ENCODE measurements around the gene ERV3-1. TPM values are rescaled to one million over a fixed set of nuclear protein-coding genes. Genes with fewer than 3 reads are reported as not detected.

Gene ERV3-1
- total and polyA plus RNA-seq, 2 experiments from 2014 or later = 15.3 to 26.8 TPM

DNA sequence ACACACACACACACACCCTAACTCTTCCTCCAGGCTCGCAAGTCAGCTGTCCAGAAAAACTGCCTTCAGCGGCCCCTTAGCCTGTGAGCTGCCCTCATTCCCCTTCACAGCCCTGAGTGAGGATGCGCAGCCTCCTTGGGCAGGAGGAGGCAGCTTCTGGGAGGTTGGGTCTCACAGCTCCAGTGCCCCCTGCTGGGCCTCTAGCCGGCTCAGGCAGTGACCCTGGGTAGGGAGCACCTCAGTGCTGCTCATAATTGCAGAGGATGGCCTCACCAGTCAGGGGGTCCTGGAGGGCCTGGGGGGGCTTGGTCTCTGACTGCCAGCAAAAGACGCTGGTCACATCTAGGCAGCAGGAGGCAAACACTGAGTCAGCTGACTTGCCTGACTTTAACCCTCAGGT is 59.7 kb downstream of the ERV3-1 start:
- ATAC-seq = peak; percentile 69
- H2AFZ ChIP-seq = peak overlapping the region; percentile 98
- peak overlapping the region; percentile 69 for H3K4me3 ChIP-seq
- no peaks in the 10 kb centered on the region for H3K79me2 ChIP-seq (replicated peaks; ENCODE audit: insufficient read depth)
- Mint-ChIP-seq H3K9me3 (no peaks in the 10 kb centered on the region), H3K4me1 (peaks cover 7% of the 10 kb centered on the region), H3K27me3 (ENCODE audit: insufficient read depth, low read depth, poor library complexity) (peaks cover 27% of the 10 kb centered on the region), H3K36me3 (ENCODE audit: low read depth) (no peaks in the 10 kb centered on the region), H3K4me3 (peak overlapping the region; percentile 74; the same call in 2 of the 3 replicates), H3K27ac (no peak overlapping the region)
- no peak overlapping the region for H3K27ac ChIP-seq (ENCODE audit: low read depth)
- H3F3A ChIP-seq (replicated peaks; ENCODE audit: low read depth) = no peaks in the 10 kb centered on the region
- no peaks in the 10 kb centered on the region for H3K4me1 ChIP-seq (ENCODE audit: insufficient read depth)
- H3K27me3 ChIP-seq (ENCODE audit: insufficient read depth) = peaks cover 35% of the 10 kb centered on the region
- peak; percentile 72 for DNase-seq (ENCODE audit: low spot score)
- peak overlapping the region; percentile 89 for H3K4me2 ChIP-seq
- H3K9me2 ChIP-seq (ENCODE audit: insufficient read depth) = no peaks in the 10 kb centered on the region
- TF ChIP-seq, protein P1, sequence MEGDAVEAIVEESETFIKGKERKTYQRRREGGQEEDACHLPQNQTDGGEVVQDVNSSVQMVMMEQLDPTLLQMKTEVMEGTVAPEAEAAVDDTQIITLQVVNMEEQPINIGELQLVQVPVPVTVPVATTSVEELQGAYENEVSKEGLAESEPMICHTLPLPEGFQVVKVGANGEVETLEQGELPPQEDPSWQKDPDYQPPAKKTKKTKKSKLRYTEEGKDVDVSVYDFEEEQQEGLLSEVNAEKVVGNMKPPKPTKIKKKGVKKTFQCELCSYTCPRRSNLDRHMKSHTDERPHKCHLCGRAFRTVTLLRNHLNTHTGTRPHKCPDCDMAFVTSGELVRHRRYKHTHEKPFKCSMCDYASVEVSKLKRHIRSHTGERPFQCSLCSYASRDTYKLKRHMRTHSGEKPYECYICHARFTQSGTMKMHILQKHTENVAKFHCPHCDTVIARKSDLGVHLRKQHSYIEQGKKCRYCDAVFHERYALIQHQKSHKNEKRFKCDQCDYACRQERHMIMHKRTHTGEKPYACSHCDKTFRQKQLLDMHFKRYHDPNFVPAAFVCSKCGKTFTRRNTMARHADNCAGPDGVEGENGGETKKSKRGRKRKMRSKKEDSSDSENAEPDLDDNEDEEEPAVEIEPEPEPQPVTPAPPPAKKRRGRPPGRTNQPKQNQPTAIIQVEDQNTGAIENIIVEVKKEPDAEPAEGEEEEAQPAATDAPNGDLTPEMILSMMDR (conservative IDR thresholded peaks at IDR 0.05; ENCODE audit: low read depth in 2 of 2) = peak; percentile 27 to 66; a peak in 2 of 4 replicates
- TF ChIP-seq POLR2AphosphoS5 (IDR thresholded peaks at IDR 0.05; ENCODE audit: low read depth) = no peak
- no peaks in the 10 kb centered on the region for H3K36me3 ChIP-seq (ENCODE audit: insufficient read depth)
- H4K20me1 ChIP-seq (replicated peaks; ENCODE audit: insufficient read depth) = no peaks in the 10 kb centered on the region

DNA sequence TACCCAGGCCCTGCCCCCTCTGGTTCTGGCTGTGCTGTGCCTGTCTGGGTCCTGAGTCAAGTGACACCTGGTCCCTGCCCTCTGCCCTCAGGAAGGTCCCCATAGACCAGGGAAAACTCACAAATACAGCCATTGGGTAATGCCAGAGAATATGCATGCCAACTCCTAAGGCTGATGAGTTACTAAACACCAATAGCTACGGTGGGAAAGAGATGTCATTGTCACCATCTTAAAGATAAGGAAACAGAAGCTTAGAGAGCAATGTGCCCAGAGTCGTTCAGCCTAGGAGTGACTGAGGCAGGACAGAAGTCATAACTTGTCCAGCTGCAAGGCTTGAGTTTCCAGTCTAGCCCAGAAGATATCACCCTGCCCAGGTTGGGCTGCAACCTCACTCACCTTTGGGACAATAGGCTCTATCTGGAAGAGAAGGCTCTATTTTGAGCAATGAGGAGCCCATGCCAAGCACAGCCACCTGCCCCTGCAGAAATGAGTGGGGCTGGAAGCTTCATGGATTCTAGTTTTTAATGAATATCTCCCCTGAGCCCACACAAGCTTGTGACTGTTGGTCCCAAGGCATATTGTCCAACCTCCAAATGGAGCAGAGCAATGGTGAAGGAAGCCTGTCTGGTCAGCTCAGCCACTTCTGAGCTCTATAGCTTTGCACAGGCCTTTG is 60.8 kb downstream of the ERV3-1 start:
- no peaks in the 10 kb centered on the region for H3K4me1 ChIP-seq (ENCODE audit: insufficient read depth)
- H3K4me2 ChIP-seq = no peak overlapping the region
- no peak overlapping the region for H3K4me3 ChIP-seq
- Mint-ChIP-seq H3K9me3 (no peaks in the 10 kb centered on the region), H3K27ac (no peak overlapping the region), H3K27me3 (ENCODE audit: insufficient read depth, low read depth, poor library complexity) (peaks cover 25% of the 10 kb centered on the region), H3K36me3 (ENCODE audit: low read depth) (no peaks in the 10 kb centered on the region), H3K4me1 (peaks cover 7% of the 10 kb centered on the region), H3K4me3 (no peak overlapping the region)
- no peaks in the 10 kb centered on the region for H4K20me1 ChIP-seq (replicated peaks; ENCODE audit: insufficient read depth)
- DNase-seq (ENCODE audit: low spot score) = no peak
- no peak overlapping the region for H2AFZ ChIP-seq
- no peaks in the 10 kb centered on the region for H3K79me2 ChIP-seq (replicated peaks; ENCODE audit: insufficient read depth)
- H3K9me2 ChIP-seq (ENCODE audit: insufficient read depth) = no peaks in the 10 kb centered on the region
- no peak for TF ChIP-seq EZH2 (IDR thresholded peaks at IDR 0.05; ENCODE audit: low read depth, unreplicated experiment)
- TF ChIP-seq ZNF331 (CRISPR knock-in tag; IDR thresholded peaks at IDR 0.05; ENCODE audit: low read depth) = no peak
- TF ChIP-seq, protein P1 (conservative IDR thresholded peaks at IDR 0.05; ENCODE audit: low read depth in 2 of 2) = no peak
- no peak for TF ChIP-seq EZH2phosphoT487 (IDR thresholded peaks at IDR 0.05; ENCODE audit: unreplicated experiment)
- TF ChIP-seq, protein P2, sequence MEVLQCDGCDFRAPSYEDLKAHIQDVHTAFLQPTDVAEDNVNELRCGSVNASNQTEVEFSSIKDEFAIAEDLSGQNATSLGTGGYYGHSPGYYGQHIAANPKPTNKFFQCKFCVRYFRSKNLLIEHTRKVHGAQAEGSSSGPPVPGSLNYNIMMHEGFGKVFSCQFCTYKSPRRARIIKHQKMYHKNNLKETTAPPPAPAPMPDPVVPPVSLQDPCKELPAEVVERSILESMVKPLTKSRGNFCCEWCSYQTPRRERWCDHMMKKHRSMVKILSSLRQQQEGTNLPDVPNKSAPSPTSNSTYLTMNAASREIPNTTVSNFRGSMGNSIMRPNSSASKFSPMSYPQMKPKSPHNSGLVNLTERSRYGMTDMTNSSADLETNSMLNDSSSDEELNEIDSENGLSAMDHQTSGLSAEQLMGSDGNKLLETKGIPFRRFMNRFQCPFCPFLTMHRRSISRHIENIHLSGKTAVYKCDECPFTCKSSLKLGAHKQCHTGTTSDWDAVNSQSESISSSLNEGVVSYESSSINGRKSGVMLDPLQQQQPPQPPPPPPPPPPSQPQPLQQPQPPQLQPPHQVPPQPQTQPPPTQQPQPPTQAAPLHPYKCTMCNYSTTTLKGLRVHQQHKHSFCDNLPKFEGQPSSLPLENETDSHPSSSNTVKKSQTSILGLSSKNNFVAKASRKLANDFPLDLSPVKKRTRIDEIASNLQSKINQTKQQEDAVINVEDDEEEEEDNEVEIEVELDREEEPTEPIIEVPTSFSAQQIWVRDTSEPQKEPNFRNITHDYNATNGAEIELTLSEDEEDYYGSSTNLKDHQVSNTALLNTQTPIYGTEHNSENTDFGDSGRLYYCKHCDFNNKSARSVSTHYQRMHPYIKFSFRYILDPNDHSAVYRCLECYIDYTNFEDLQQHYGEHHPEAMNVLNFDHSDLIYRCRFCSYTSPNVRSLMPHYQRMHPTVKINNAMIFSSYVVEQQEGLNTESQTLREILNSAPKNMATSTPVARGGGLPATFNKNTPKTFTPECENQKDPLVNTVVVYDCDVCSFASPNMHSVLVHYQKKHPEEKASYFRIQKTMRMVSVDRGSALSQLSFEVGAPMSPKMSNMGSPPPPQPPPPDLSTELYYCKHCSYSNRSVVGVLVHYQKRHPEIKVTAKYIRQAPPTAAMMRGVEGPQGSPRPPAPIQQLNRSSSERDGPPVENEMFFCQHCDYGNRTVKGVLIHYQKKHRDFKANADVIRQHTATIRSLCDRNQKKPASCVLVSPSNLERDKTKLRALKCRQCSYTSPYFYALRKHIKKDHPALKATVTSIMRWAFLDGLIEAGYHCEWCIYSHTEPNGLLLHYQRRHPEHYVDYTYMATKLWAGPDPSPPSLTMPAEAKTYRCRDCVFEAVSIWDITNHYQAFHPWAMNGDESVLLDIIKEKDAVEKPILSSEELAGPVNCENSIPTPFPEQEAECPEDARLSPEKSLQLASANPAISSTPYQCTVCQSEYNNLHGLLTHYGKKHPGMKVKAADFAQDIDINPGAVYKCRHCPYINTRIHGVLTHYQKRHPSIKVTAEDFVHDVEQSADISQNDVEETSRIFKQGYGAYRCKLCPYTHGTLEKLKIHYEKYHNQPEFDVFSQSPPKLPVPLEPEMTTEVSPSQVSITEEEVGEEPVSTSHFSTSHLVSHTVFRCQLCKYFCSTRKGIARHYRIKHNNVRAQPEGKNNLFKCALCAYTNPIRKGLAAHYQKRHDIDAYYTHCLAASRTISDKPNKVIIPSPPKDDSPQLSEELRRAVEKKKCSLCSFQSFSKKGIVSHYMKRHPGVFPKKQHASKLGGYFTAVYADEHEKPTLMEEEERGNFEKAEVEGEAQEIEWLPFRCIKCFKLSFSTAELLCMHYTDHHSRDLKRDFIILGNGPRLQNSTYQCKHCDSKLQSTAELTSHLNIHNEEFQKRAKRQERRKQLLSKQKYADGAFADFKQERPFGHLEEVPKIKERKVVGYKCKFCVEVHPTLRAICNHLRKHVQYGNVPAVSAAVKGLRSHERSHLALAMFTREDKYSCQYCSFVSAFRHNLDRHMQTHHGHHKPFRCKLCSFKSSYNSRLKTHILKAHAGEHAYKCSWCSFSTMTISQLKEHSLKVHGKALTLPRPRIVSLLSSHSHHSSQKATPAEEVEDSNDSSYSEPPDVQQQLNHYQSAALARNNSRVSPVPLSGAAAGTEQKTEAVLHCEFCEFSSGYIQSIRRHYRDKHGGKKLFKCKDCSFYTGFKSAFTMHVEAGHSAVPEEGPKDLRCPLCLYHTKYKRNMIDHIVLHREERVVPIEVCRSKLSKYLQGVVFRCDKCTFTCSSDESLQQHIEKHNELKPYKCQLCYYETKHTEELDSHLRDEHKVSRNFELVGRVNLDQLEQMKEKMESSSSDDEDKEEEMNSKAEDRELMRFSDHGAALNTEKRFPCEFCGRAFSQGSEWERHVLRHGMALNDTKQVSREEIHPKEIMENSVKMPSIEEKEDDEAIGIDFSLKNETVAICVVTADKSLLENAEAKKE (CRISPR knock-in tag; IDR thresholded peaks at IDR 0.05) = no peak
- no peak for TF ChIP-seq JUNB (IDR thresholded peaks at IDR 0.05; ENCODE audit: unreplicated experiment)
- no peak for TF ChIP-seq ZNF114 (CRISPR knock-in tag; IDR thresholded peaks at IDR 0.05)
- TF ChIP-seq, protein P3, sequence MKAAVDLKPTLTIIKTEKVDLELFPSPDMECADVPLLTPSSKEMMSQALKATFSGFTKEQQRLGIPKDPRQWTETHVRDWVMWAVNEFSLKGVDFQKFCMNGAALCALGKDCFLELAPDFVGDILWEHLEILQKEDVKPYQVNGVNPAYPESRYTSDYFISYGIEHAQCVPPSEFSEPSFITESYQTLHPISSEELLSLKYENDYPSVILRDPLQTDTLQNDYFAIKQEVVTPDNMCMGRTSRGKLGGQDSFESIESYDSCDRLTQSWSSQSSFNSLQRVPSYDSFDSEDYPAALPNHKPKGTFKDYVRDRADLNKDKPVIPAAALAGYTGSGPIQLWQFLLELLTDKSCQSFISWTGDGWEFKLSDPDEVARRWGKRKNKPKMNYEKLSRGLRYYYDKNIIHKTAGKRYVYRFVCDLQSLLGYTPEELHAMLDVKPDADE (IDR thresholded peaks at IDR 0.05) = no peak
- peaks cover 35% of the 10 kb centered on the region for H3K27me3 ChIP-seq (ENCODE audit: insufficient read depth)
- H3K36me3 ChIP-seq (ENCODE audit: insufficient read depth) = no peaks in the 10 kb centered on the region
- H3F3A ChIP-seq (replicated peaks; ENCODE audit: low read depth) = no peaks in the 10 kb centered on the region
- ATAC-seq = no peak
- no peak overlapping the region for H3K27ac ChIP-seq (ENCODE audit: low read depth)

Measured in GM23338 (cell line).